PFSK-1 (cell line): Measurements from ENCODE around the gene ST7.

Experiments used
- FOXP2 ChIP-seq: optimal IDR thresholded peaks from 2 replicates; pipeline ENCODE3; 2011; ENCODE audit warnings: borderline replicate concordance, control low read depth, inconsistent platforms; ENCODE audit not compliant: insufficient read depth; ENCODE audit errors: extremely low read length, extremely low read depth
- POLR2AphosphoS5 ChIP-seq: IDR thresholded peaks from 2 replicates; pipeline ENCODE4 v1.6.1; 2012; ENCODE audit warnings: low read depth, mild to moderate bottlenecking, control low read depth, low read length, moderate library complexity
- REST ChIP-seq, 2 experiments: IDR thresholded peaks; 2 replicates each; pipeline versions ENCODE4 v1.6.1 to v1.8.0; 2011 to 2012; ENCODE audit warnings: low read depth in 2 of 2, low read length in 2 of 2, control low read depth in 1 of 2, inconsistent platforms in 1 of 2, mild to moderate bottlenecking in 1 of 2, moderate library complexity in 1 of 2; ENCODE audit not compliant: insufficient read depth in 1 of 2
- SIN3A ChIP-seq: IDR thresholded peaks from 2 replicates; pipeline ENCODE4 v1.6.1; 2012; ENCODE audit warnings: mild to moderate bottlenecking, low read length, moderate library complexity, borderline replicate concordance; ENCODE audit not compliant: insufficient read depth
- TAF1 ChIP-seq: IDR thresholded peaks from 2 replicates; pipeline ENCODE4 v1.6.1; 2012; ENCODE audit warnings: low read length, control low read depth, borderline replicate concordance; ENCODE audit not compliant: insufficient read depth

ST7 gene

GRCh38 chr7:117032810-117033209 is 79.5 kb downstream of the ST7 start:
- no peak for TF ChIP-seq FOXP2
- no peak for TF ChIP-seq REST (IDR thresholded peaks at IDR 0.05; ENCODE audit: insufficient read depth in 1 of 2, low read depth in 2 of 2, low read length in 2 of 2)
- TF ChIP-seq TAF1: no peak
- TF ChIP-seq POLR2AphosphoS5: no peak
- no peak for TF ChIP-seq SIN3A

- TF ChIP-seq SIN3A (no peak), FOXP2 (no peak), TAF1 (no peak), REST (IDR thresholded peaks at IDR 0.05; ENCODE audit: insufficient read depth in 1 of 2, low read depth in 2 of 2, low read length in 2 of 2) (no peak), POLR2AphosphoS5 (no peak)
These were observed 81.7 kb downstream of the ST7 start for GRCh38 chr7:117034851-117035464.

GRCh38 chr7:117035465-117035862 is 82.2 kb downstream of the ST7 start:
- TF ChIP-seq SIN3A (no peak), TAF1 (no peak), FOXP2 (no peak), POLR2AphosphoS5 (no peak), REST (IDR thresholded peaks at IDR 0.05; ENCODE audit: insufficient read depth in 1 of 2, low read depth in 2 of 2, low read length in 2 of 2) (no peak)

- TF ChIP-seq POLR2AphosphoS5 (no peak), FOXP2 (no peak)
These were observed 82.9 kb downstream of the ST7 start for GRCh38 chr7:117036053-117036669.

GRCh38 chr7:117036836-117037235 is 83.5 kb downstream of the ST7 start:
- no peak for TF ChIP-seq SIN3A
- no peak for TF ChIP-seq TAF1
- no peak for TF ChIP-seq REST (IDR thresholded peaks at IDR 0.05; ENCODE audit: insufficient read depth in 1 of 2, low read depth in 2 of 2, low read length in 2 of 2)
- TF ChIP-seq FOXP2: no peak
- no peak for TF ChIP-seq POLR2AphosphoS5
